DND-41 (cell line): ENCODE measurements around the gene PLXNA3.
A peak's percentile ranks its signal among the peaks of the same experiment; 100 is the strongest.

ENCODE experiments used
- ATAC-seq: fragments of 200-7000 bp; cut with Tn5 transposase; 3 replicates; pipeline ENCODE4 v1.9.1; 2021; ENCODE audit warnings: low read depth; ENCODE audit not compliant: insufficient read depth
- DNase-seq: peaks from one replicate; pipeline ENCODE4 v3.0.0-alpha.2; 2020
- H2AFZ ChIP-seq: 2 replicates; pipeline ENCODE4 v1.6.0; 2012; ENCODE audit warnings: low read depth, low read length
- H3K27ac ChIP-seq: 2 replicates; pipeline ENCODE4 v1.5.1; 2012; ENCODE audit warnings: low read length, inconsistent platforms
- H3K27me3 ChIP-seq: fragments of 200-600 bp; sonication (generic); 2 replicates; pipeline ENCODE4 v1.6.0; 2012; ENCODE audit warnings: low read length, mild to moderate bottlenecking, inconsistent platforms; ENCODE audit not compliant: insufficient read depth, poor library complexity
- H3K36me3 ChIP-seq: 2 replicates; pipeline ENCODE4 v1.5.1; 2012; ENCODE audit warnings: low read length, inconsistent platforms; ENCODE audit not compliant: insufficient read depth
- H3K4me1 ChIP-seq: 2 replicates; pipeline ENCODE4 v1.5.1; 2012; ENCODE audit warnings: mild to moderate bottlenecking, low read length; ENCODE audit not compliant: insufficient read depth
- H3K4me2 ChIP-seq: 2 replicates; pipeline ENCODE4 v1.6.0; 2012; ENCODE audit warnings: mild to moderate bottlenecking, moderate library complexity, low read length, inconsistent platforms; ENCODE audit not compliant: insufficient read depth
- H3K4me3 ChIP-seq, 2 experiments: fragments of 200-600 bp in 1 of 2; shearing (Covaris generic) in 1 of 2; 2 replicates each; pipeline ENCODE4 v1.5.1; 2012 to 2016; ENCODE audit warnings: inconsistent platforms in 2 of 2, low read length in 2 of 2, mild to moderate bottlenecking in 2 of 2, low read depth in 1 of 2, moderate library complexity in 1 of 2
- H3K79me2 ChIP-seq: 2 replicates; pipeline ENCODE4 v1.6.0; 2012; ENCODE audit warnings: low read length, inconsistent platforms; ENCODE audit not compliant: insufficient read depth
- H3K9ac ChIP-seq: 2 replicates; pipeline ENCODE4 v1.6.0; 2012; ENCODE audit warnings: low read depth, mild to moderate bottlenecking, inconsistent platforms, low read length, moderate library complexity
- H3K9me3 ChIP-seq: 2 replicates; pipeline ENCODE4 v1.5.1; 2012; ENCODE audit warnings: low read length, moderate library complexity, mild to moderate bottlenecking, inconsistent platforms; ENCODE audit not compliant: insufficient read depth, severe bottlenecking
- H4K20me1 ChIP-seq: 2 replicates; pipeline ENCODE4 v1.6.0; 2012; ENCODE audit warnings: low read length; ENCODE audit not compliant: insufficient read depth
- EZH2 ChIP-seq: IDR thresholded peaks from 3 replicates; pipeline ENCODE4 v1.6.1; 2012; ENCODE audit warnings: borderline replicate concordance, low read depth, mild to moderate bottlenecking, moderate library complexity, low read length, inconsistent platforms; ENCODE audit not compliant: severe bottlenecking
- TF ChIP-seq, protein P1 (sequence below): IDR thresholded peaks from 2 replicates; pipeline ENCODE4 v1.5.1; 2012; ENCODE audit warnings: borderline replicate concordance, low read length, moderate library complexity, mild to moderate bottlenecking; ENCODE audit not compliant: poor library complexity, severe bottlenecking; ENCODE audit errors: extremely low read depth

Gene PLXNA3

GRCh38 chrX:154486396-154487207 lies 28.5 kb downstream of the PLXNA3 start, which contains the start of gene UBL4A:
TSS of gene UBL4A (minus strand) at chrX:154486615. CDS start at chrX:154486584, 31 bp downstream.
- H3K36me3 ChIP-seq = peaks cover 21% of the 10 kb centered on the region
- H3K4me3 ChIP-seq = peak within 1 kb of the TSS; percentile 26 to 59
- ATAC-seq (peak; percentile 37), DNase-seq (peak; percentile 64)
- H3K9me3 ChIP-seq = no peaks in the 10 kb centered on the region
- H3K4me1 ChIP-seq = peaks cover 56% of the 10 kb centered on the region
- H3K4me2 ChIP-seq = peak within 1 kb of the TSS; percentile 89
- H3K79me2 ChIP-seq = peaks cover 30% of the 10 kb centered on the region
- H4K20me1 ChIP-seq = peaks cover 17% of the 10 kb centered on the region
- H3K27me3 ChIP-seq = no peaks in the 10 kb centered on the region
- H2AFZ ChIP-seq = peak within 1 kb of the TSS; percentile 78
- no peak for TF ChIP-seq EZH2
- TF ChIP-seq, protein P1, sequence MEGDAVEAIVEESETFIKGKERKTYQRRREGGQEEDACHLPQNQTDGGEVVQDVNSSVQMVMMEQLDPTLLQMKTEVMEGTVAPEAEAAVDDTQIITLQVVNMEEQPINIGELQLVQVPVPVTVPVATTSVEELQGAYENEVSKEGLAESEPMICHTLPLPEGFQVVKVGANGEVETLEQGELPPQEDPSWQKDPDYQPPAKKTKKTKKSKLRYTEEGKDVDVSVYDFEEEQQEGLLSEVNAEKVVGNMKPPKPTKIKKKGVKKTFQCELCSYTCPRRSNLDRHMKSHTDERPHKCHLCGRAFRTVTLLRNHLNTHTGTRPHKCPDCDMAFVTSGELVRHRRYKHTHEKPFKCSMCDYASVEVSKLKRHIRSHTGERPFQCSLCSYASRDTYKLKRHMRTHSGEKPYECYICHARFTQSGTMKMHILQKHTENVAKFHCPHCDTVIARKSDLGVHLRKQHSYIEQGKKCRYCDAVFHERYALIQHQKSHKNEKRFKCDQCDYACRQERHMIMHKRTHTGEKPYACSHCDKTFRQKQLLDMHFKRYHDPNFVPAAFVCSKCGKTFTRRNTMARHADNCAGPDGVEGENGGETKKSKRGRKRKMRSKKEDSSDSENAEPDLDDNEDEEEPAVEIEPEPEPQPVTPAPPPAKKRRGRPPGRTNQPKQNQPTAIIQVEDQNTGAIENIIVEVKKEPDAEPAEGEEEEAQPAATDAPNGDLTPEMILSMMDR = no peak
- H3K27ac ChIP-seq = peak within 1 kb of the TSS; percentile 80
- peak within 1 kb of the TSS; percentile 73 for H3K9ac ChIP-seq

DNA sequence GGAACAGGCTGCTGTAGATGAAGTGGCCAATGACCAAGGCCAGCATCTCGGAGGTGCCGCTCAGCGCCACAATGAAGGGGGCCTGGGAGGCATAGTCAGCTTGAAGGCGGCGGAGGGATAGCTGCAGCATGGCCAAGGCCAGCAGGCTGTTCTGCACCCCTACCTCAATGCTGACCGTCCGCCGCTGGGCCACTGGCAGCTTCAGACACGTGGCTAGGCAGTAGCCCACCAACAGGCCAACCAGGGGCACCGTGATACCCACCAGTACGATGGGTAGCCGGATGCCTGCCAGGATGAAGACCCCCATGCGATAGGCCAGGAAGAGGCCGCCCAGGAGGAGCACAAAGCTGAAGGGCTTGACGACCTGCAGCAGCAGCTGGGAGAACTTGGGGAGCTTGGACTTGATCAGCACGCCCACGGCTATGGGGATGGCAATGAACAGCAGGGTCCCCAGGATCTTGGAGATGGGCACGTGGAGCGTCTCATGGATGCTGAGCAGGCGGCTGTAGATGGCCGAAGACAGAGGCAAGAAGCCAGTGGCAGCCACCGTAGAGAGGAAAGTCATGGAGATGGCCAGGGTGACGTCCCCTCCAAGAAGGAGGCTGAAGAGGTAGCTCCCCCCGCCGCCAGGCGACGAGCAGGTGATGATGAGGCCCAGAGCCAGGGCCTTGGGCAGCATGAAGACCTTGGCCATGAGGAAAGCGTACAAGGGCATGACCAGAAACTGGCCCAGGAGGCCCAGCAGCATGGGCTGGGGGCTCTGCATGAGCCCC lies 29.6 kb downstream of the PLXNA3 start:
- Histone ChIP-seq H3K4me1 (peaks cover 56% of the 10 kb centered on the region), H3K4me3 (peak overlapping the region in 1 of 2 experiments; percentile 59; a peak in 2 of 4 replicates), H2AFZ (no peak overlapping the region), H3K9me3 (no peaks in the 10 kb centered on the region), H3K36me3 (peaks cover 21% of the 10 kb centered on the region), H3K27me3 (no peaks in the 10 kb centered on the region), H3K79me2 (peaks cover 30% of the 10 kb centered on the region), H4K20me1 (peaks cover 17% of the 10 kb centered on the region), H3K9ac (peak overlapping the region; percentile 73; the same call in 1 of the 2 replicates), H3K4me2 (peak overlapping the region; percentile 80), H3K27ac (no peak overlapping the region)
- DNase-seq = no peak
- TF ChIP-seq, protein P1 = no peak
- TF ChIP-seq EZH2 = no peak
- no peak for ATAC-seq

- no peak overlapping the region; a peak in 1 of 4 replicates for H3K4me3 ChIP-seq
- no peak overlapping the region for H3K27ac ChIP-seq
- H3K9ac ChIP-seq = peak overlapping the region; percentile 80
- peaks cover 30% of the 10 kb centered on the region for H3K79me2 ChIP-seq
- peaks cover 17% of the 10 kb centered on the region for H4K20me1 ChIP-seq
- H3K27me3 ChIP-seq = no peaks in the 10 kb centered on the region
- TF ChIP-seq, protein P1 = no peak
- TF ChIP-seq EZH2 = no peak
- no peaks in the 10 kb centered on the region for H3K9me3 ChIP-seq
- no peak overlapping the region for H2AFZ ChIP-seq
- DNase-seq = no peak
- ATAC-seq = no peak
- peak overlapping the region; percentile 92; the same call in 1 of the 2 replicates for H3K4me2 ChIP-seq
- H3K4me1 ChIP-seq = peaks cover 56% of the 10 kb centered on the region
- H3K36me3 ChIP-seq = peaks cover 20% of the 10 kb centered on the region
These were observed 30.4 kb downstream of the PLXNA3 start for GRCh38 chrX:154488336-154489075.
